Measurements from ENCODE around the gene MINDY4.

MINDY4 gene

DNA sequence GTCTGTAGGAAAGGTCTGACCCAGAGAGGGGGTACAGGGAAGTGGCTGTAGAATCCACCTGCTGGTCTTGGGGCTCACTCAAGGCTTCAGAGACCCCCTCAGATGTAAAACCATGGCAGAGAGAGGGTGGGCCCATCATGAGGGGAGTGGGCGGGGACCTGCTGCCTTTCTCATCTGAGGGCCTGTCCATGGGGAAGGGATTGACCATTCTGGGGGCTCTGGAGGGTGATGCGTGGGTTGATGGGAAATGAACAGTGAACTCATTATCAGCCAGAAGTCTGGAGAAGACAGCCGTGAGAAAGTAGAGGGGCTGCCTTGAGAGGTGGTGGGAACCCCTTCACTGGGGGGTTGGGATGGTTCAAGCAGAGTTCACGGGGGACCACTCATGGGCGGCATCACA lies 66.8 kb downstream of the MINDY4 start:
- DNase-seq, result no peak

DNA sequence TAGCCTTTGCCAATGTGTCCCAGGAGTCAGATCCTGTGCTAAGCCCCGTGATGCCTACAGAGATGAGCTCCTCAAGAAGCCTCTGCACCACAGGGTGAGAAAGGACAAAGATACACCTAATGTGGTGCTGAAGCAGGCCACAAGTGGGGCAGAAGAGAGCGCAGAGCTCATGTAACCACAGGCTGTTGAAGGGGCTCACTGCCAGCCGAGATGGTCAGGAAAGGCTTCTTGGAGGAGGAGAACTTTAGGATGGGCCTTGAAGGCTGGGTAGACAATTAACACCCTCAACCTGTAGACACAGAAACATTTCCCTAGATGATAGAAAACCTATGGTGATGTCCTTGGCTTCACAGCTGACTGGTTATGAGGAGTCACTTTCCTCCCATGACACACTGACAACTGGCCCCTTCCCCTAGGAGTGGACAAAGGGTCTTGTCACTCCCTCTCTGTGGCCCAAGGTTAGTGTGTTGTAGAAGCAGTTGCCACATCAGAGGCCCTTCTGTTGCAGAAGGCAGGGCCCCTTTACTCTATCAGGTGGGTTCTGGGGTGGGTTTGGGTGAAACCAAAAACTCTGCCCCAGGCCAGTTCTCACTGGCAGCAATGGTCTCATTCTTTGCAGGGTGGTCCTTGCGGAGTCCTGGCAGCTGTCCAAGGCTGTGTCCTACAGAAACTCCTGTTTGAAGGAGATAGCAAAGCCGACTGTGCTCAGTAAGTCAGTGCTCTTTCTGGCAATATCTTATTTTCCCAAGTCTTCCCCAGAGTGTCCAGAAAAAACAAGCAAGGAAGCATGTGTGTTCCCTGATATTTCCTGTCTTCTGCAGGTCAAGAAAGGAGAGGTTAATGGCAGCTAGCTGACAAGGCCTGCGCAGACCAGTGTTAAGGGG lies 69.2 kb downstream of the MINDY4 start:
- no peak for DNase-seq

DNA sequence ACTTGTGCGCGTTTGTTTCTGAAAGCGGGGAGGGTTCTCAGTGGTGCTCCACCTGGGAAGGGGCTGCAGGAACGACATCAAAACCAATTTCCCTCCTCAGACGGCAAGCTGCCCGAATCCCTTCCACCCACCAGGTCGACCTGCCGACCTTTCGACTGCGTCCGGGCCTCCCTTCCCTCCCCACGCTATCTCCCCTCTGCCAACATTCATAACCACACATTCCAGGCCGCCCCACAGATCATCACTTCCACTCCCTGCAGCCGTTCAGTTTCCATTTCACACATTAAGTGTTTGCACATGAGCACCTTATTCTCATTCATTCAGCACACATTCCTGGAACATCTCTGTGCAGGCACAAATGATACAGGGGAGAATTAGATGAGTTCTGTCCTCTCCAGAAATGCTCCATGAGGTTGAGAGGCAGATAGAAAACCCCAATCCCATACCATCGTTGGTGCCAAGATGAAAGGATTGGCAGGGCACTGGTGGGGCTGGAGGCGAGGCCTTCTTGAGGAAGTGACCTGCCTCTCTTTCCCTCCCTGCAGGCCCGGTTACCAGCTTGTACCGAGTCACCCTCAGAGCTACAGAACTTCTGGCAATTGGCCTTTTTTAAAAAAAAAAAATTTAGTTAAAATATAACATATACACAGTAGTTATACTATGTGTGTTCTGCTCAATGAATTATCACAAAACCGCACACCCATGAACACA lies 70.0 kb downstream of the MINDY4 start:
- DNase-seq, result no peak

DNA sequence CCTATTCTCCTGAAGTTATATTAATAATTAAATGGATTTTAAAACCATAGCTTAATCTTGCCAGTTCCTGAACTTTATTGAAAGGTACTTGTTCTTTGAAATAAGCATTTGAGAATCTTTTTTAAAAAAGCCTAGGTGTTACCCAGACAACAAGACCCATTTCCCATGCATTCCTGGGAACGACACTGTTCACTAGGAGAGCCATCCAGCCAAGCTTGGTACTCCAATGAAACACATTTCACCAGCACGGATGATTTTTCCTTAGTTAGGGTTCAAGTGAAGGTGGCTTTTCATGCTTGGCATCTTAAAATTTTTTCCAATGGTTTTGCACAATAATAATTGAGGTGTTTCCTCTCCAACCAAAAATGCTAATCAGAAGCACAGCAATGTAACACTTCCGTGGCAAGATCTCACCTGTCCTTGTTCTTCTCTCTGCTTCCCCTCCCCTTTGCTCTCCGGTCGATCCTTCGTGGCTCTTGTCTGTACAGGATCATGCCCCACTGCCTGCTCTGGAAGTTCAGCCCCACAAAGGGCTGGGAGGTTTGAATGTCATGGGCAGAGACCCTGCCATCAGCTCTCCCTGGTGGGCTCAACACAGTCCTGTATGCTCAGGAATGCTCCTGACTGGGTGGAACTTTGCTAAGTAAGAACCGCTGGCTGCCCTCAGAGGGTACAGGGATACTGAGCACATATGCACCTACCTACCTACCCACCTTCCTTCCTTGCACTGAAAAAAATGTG lies 70.8 kb downstream of the MINDY4 start:
- DNase-seq, result no peak

DNA sequence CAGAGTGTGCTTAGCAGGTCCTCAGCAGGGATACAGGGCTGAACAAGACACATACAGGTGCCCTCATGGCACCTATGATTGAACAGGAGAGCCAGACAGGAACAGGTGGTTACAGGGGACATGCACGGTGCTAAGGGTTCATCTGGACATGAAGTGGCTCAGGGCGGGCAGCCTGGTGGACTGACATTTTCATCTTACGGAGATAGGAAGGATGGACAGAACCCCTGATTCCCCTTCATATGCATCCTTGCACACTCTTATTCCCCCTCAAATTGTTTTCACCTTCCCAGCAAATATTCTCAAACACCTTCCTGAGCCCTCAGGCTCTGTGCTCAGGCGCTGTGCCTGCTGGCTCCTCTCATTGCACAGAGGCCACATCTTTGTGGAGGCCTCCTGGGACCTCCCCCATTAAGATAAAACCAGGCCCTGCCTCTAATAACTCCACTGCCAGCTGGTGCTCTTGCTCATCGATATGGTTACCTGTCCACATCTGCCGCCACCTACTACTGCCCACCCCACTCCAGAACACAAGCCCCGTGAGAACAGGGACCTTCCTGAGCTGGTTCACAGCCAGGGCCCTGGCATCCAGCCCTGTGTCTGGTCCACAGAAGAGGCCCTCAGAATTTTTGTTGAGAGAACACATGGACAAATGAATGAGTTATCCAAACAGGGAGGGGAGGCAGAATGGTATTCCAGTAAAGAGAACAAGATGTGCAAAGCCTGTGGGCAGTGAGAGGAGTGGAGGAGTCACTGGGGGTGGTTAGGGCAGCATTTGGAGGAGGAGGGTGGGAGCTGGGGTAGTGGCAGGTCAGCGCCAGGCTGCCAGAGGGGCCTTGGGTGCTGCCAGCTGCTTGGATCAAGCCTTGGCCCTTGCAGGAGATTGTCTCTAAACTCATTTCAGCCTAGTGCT lies 71.6 kb downstream of the MINDY4 start:
- DNase-seq, result no peak

DNA sequence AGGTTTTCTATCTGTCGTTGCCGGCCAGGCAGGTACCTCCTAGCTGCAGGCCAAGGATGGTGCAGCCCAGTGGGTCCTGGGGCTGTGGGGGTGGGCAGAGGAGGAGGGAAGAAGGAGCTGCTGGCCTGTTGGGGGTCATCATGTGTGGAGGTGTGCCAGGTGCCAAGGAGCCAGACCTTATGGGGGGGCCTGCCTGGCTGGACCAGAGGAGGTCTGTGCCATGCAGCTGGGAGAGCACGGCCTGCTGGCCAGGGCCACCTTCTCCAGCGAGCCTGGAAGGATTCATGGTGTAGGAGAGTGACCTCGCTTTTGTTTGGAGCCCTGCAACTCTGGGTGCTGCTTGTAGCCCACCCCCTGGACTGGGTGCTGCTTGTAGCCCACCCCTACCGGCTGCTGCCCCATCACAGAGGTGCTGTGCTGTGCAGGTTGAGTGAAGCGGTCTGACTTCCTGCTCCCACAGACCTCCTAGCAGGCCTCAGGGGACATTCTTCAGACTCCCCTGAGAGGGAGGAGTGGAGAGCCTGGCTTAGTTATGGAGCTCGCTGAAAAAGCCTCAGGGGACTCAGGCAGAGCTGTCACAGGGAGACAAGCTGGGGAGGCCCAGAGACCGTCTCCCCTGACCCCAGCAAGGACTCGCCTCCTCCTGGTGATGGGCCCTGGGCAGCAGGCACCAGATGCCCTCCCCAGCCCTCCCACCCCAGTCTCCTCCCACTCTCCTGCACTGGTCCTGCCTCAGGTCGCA lies 72.7 kb downstream of the MINDY4 start:
- DNase-seq, result no peak

- no peak for DNase-seq
These were observed 73.3 kb downstream of the MINDY4 start for GRCh38 chr7:30844483-30844874.

GRCh38 chr7:30844916-30845315 lies 73.7 kb downstream of the MINDY4 start:
- DNase-seq, result no peak

GRCh38 chr7:30845426-30846135 lies 74.4 kb downstream of the MINDY4 start:
- DNase-seq, result no peak

DNA sequence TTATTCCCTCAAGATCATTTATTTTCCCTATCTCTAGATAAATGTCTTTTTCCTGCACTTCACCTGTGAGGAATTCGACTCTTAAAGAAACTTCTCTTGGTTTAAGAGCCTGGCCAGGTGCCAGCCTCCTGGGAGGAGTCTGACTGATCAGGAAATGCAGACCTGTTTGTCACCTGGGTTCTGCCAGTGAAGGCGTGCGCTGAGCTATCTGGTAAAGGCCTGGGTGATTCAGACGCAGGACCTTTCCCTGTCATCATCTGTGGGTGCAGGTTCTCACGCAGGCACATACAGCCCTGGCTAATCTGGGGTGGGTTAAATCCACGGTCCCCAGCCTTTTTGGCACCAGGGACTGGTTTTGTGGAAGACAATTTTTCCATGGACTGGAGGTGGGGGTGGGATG lies 75.2 kb downstream of the MINDY4 start:
- DNase-seq, result peak; percentile 46

- no peak for DNase-seq
These were observed 77.1 kb downstream of the MINDY4 start for GRCh38 chr7:30848121-30848855.

- DNase-seq, result no peak
These were observed 78.3 kb downstream of the MINDY4 start for GRCh38 chr7:30849565-30849964.

GRCh38 chr7:30850426-30850825 lies 79.2 kb downstream of the MINDY4 start:
- DNase-seq, result no peak

- no peak for DNase-seq
These were observed 80.6 kb downstream of the MINDY4 start for GRCh38 chr7:30851651-30852307.

- DNase-seq, result no peak
These were observed 81.1 kb downstream of the MINDY4 start for GRCh38 chr7:30852308-30852684.

DNA sequence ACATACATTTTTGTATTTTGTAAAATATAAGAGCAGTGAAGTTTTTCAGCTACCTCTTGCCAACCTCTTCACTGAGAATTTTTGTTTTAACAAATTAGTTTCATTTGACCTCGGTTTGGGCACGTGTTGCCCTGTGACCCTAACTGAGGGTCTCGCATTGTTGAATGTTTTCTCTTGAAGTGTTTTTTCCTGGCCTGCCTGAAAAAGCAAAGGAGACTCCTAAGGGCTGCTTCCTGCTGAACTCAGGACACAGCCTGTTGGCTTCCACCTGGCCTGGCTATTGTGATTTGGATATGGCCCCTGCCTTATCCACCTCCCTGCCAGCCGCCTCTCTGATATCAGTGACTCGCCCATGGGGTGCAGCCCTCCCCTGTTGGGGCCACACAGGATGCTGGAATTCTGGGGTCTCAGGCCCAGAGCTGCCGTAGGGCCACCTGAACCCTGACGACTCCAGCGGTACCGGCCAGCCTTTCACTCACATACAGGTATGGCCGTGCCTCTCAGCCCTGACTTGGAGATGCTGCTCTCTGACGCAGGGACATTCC lies 81.6 kb downstream of the MINDY4 start:
- no peak for DNase-seq

DNA sequence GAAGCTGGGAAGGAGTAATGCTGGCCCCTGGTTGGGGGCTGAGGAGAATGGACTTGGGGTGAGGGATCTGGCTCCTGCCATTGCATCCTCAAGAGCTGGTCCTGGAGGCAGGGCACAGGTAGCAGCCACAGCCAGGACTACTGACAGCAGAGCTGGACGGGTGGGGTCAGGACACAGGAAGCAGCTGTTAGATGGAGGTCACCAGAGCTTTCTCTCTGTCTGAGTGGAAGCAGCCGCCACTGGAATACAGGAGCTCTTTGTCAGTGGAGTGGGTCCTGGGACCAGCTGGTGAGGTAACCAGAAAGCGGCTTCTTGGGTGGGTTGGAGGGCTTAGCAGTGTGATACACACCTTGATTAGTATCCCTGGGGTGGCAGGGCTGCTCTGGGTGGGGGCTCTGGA lies 82.4 kb downstream of the MINDY4 start:
- DNase-seq, result peak; percentile 31

DNA sequence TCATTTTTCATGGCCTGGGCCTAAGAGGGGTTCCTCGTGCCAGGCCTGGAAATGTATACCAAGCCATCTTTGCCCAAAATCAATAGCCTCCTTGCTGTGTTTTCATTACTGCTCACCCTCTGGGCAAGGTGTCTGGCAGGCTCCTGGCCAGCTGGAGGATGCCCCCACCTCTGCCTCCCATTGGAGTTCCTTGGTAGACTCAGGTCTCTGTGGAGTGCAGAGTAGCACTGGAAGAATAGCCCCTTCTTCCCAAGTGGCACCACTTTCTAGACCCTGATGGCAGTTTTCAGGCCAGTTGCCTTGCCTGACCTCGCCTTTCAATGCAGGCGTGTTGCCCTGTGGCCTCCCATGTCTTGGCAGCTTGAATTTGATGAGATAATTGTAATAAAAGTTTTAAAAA lies 84.7 kb downstream of the MINDY4 start:
- DNase-seq, result no peak

DNA sequence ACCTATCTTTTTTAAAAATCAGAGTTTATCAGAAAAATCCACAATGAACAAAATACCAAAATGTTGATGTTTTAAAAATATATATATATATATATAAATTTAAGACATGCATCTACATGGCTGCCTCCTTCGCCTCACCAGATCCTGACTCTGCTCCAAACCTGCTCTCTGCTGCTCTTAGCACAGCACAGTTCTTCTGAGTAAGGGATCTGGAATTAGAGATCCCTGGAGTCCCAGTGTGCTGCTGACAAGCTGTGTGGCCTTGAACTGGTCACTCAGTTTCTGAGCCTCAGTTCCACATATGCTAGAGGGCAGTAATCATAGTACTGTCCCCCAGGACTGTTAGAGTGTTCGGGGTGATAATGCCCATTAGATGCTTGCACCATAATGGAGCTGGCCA lies 87.4 kb downstream of the MINDY4 start:
- no peak for DNase-seq

All from DMS53 (cell line).